Measurements from ENCODE around the gene PRKCA.

- no peak for TF ChIP-seq POLR2AphosphoS5 (IDR thresholded peaks at IDR 0.05; ENCODE audit: low read depth, low read length)
- TF ChIP-seq TAF1 (IDR thresholded peaks at IDR 0.05; ENCODE audit: borderline replicate concordance, insufficient read depth, low read length) = no peak
Measured at GRCh38 chr17:66292353-66292752, 10.1 kb upstream of the PRKCA start.
